ENCODE data around the gene NPHP1.
"Not testable (repeated sequence)": the region's sequence is repeated elsewhere in the genome, so short reads cannot be mapped to it uniquely, and the experiment has no call there.

NPHP1 gene

DNA sequence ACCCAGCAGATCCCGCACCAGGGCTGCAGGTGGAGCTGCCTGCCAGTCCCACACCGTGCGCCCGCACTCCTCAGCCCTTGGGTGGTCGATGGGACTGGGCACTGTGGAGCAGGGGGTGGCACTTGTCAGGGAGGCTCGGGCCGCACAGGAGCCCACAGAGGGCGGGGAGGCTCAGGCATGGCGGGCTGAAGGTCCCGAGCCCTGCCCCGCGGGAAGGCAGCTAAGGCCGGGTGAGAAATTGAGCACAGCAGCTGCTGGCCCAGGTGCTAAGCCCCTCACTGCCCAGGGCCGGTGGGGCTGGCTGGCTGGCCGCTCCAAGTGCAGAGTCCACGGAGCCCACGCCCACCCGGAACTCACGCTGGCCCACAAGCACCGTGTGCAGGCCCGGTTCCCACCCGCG lies 14.6 kb downstream of the NPHP1 start:
- not testable (repeated sequence) for DNase-seq

GRCh38 chr2:110182449-110182848 lies 22.4 kb downstream of the NPHP1 start:
- DNase-seq: no peak

GRCh38 chr2:110180036-110180435 lies 24.8 kb downstream of the NPHP1 start:
- no peak for DNase-seq

GRCh38 chr2:110173523-110173922 lies 31.3 kb downstream of the NPHP1 start:
- no peak for DNase-seq

DNA sequence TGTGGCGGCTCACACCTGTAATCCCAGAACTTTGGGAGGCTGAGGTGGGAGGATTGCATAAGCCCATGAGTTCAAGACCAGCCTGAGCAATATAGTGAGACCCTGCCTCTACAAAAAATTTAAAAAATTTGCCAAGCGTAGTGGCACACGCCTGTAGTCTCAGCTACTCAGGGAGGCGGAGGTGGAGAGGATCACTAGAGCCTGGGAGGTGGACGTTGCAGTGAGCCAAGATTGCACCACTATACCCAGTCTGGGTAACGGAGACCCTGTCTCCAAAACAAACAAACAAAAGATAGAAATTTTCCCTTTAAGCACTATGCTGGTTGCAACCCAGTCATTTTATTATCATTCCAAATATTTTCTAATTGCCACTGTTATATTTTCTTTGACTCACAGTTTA lies 32.3 kb downstream of the NPHP1 start:
- no peak for DNase-seq

GRCh38 chr2:110170102-110170501 lies 34.7 kb downstream of the NPHP1 start:
- DNase-seq: no peak

- no peak for DNase-seq
Observed at GRCh38 chr2:110167326-110168000, 37.4 kb downstream of the NPHP1 start.

GRCh38 chr2:110166266-110166665 lies 38.5 kb downstream of the NPHP1 start:
- no peak for DNase-seq

GRCh38 chr2:110157153-110157793 lies 47.5 kb downstream of the NPHP1 start:
- DNase-seq: peak; percentile 50

DNA sequence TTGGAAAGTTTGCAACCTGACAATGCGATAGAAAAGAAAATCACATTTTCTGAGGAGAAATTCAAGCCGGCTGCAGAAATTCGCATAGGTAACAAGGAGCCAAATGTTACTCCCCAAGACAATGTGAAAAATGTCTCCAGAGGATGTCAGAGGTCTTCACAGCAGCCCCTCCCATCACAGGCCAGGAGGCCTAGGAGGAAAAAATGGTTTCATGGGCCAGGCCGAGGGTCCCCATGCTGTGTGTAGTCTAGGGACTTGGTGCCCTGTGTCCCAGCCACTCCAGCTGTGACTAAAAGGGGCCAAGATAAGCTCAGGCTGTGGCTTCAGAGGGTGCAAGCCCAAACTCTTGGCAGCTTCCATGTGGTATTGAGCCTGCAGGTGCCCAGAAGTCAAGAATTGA lies 50.0 kb downstream of the NPHP1 start:
- DNase-seq: not testable (repeated sequence)

- not testable (repeated sequence) for DNase-seq
Observed at GRCh38 chr2:110154188-110154587, 50.6 kb downstream of the NPHP1 start.

DNA sequence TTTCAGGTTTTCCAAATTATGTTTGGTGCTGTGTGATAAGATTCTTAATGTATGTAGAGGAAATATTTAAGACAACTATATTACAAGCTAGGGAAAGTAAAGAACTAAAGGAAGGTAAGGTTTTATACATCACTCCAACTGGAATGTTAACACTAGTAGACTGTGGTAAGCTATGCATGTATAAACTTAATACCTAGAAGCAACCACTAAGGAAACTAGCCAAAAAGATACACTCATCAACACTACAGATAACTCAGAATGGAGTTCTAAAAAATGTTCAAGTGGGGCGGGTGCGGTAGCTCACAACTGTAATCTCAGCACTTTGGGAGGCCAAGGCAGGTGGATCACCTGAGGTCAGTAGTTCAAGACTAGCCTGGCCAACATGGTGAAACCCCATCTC lies 51.4 kb downstream of the NPHP1 start:
- DNase-seq: no peak

GRCh38 chr2:110152943-110153342 lies 51.9 kb downstream of the NPHP1 start:
- DNase-seq: no peak

DNA sequence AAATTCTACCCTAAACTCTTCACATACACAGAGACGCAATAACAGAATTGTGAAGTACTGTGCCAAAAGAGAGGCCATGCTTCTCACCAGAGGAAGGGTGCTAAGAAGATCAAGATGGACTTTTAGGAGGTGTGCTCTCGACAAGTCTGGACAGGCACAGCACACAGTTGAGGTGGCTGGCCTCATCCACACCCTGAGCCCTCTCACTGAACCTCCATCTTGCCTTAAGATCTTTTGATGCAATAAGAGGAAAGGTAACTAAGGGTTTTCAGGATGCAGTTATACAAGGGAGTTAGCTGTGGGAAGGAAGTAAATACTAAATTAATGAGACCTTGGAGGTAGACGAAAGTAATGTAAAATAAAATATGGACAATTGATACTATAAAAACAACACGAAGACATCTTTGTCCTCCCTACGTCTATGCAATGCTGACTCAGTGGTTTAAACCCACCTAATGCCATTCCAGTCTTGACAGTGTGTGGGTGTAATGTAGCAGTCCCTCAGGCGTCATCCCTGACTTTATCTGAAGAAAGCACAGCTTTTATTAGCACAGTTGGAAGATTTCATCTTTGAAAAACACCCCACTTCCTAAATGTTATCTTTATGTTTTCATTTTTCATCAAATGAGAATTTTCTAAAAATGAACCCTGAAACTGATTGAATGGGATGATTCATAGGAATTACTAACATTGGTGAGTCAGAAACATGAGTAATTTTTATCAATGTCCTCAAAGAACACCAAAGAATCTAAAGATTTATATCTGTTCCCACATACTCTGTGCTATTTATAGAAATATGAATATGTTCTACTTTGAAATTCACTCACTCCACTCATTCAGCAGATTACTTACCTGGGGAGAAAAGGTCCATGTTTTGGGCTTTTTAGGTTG lies 55.2 kb downstream of the NPHP1 start:
- DNase-seq: no peak

- no peak for DNase-seq
Observed at GRCh38 chr2:110146945-110147332, 57.9 kb downstream of the NPHP1 start.

GRCh38 chr2:110146183-110146944 lies 58.4 kb downstream of the NPHP1 start:
- no peak for DNase-seq

DNA sequence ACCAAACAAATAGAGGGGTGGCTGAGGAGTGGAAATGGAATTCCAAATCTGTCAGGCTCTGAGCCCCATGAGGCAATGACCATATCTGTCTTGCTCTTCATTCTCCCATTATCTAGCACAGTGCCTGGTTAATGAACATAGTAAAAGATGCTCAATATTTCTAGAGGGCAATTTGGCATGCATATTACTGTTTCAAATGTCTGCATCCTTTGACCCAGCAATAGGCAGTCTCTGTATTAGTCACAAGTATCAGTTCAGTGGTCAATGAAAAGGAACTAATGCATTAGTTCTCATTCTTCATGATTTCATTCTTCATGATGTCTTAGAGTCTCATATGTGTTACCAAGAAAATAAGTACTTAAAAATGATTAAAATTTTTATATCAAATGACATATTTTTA lies 60.8 kb downstream of the NPHP1 start:
- no peak for DNase-seq

GRCh38 chr2:110140401-110140800 lies 64.4 kb downstream of the NPHP1 start:
- no peak for DNase-seq

DNA sequence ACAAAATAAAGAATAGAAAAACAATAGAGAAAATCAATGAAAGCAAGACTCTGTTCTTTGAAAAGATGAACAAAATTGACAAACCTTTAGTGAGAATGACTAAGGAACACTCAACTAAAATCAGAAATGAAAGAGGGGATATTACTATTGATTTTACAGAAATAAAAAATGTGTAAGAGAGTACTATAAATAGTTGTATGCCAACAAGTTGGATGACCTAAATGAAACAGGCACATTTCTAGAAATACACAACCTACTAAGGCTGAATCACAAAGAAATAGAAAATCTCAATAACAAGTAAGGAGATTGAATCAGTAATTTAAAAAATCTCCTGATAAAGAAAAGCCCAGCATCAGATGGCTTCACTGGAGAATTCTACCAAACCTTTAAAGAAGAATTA lies 70.8 kb downstream of the NPHP1 start:
- DNase-seq: no peak

DNA sequence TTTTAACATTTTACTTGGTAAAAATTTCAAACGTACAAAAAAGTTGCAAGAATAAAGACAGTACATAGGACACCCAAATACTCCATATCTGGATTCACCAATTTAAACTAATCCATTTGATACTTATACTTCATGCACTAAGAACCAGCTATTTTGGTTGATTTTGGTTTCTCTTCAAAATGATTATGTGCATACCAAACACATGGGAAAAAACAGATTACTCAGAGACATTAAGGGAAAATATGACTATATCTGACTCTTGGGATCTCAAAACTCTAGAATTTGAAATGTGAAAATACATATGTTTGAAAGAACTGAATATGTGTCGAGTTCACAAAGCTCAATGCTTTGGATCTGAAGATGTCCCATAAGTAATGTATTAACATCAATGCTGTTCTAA lies 73.6 kb downstream of the NPHP1 start:
- no peak for DNase-seq

GRCh38 chr2:110130757-110131156 lies 74.1 kb downstream of the NPHP1 start:
- DNase-seq: no peak

DNA sequence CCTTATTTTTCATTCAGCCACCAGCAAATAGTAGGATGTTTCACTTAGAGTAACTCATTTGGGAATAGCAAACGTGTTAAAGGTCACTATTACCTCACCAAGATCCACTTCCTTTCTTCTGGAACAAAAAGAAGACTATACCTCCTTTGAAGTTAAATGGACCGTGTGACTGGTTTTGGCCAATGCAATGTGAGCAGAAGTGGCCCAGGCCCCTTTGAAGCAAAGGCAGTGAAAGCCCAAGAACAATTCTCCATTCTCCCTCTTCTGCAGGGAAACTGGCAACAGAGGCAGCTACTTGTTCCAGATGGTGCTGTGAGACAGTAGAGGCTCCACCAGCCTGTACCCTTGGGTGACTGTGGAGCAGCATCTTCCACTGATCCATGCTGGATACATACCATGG lies 77.9 kb downstream of the NPHP1 start:
- DNase-seq: no peak

Measured in hematopoietic multipotent progenitor cell treated with erythropoietin and hydrocortisone succinate and interleukin-3 and kit ligand, for 8 days (in vitro differentiated cells).